Natural killer cell (primary cell): ENCODE results near the gene GNAZ. TPM values are rescaled to one million over a fixed set of nuclear protein-coding genes. Genes with fewer than 3 reads are reported as not detected.
"Not testable (repeated sequence)": the region's sequence is repeated elsewhere in the genome, so short reads cannot be mapped to it uniquely, and the experiment has no call there.

Experiments used
- ATAC-seq, 3 donors: fragments of 150-1000 bp in 2 of 3; fragments of 200-7000 bp in 1 of 3; cut with Tn5 transposase; 1 replicate in 1 of 3; 2 replicates in 2 of 3; pipeline ENCODE4 v1.10.0; 2021; ENCODE audit warnings: mild to moderate bottlenecking in 2 of 3, moderate library complexity in 2 of 3
- DNase-seq, 2 donors: peaks; one replicate each; pipeline versions ENCODE4 v3.0.0 to v3.0.0-alpha.2; 2013 to 2021; ENCODE audit warnings: mixed read lengths in 1 of 2
- H3K27ac ChIP-seq: one replicate; pipeline ENCODE4 v1.5.1; 2013; ENCODE audit warnings: mild to moderate bottlenecking, low read length
- H3K27me3 ChIP-seq: one replicate; pipeline ENCODE4 v1.6.1; 2013; ENCODE audit warnings: low read length; ENCODE audit not compliant: control insufficient read depth, insufficient read depth
- H3K36me3 ChIP-seq: one replicate; pipeline ENCODE4 v1.6.1; 2013; ENCODE audit warnings: low read length; ENCODE audit not compliant: control insufficient read depth, insufficient read depth
- H3K4me1 ChIP-seq: one replicate; pipeline ENCODE4 v1.6.1; 2013; ENCODE audit warnings: low read length; ENCODE audit not compliant: control insufficient read depth, insufficient read depth
- H3K4me3 ChIP-seq: one replicate; pipeline ENCODE4 v1.5.1; 2013; ENCODE audit warnings: low read length
- H3K9me3 ChIP-seq: one replicate; pipeline ENCODE4 v1.6.1; 2013; ENCODE audit warnings: low read length; ENCODE audit not compliant: control insufficient read depth, insufficient read depth
- H3K27ac Mint-ChIP-seq, 2 donors: one replicate each; pipeline ENCODE4 v1.8.0; 2022; ENCODE audit warnings: mild to moderate bottlenecking in 2 of 2, mixed read lengths in 2 of 2, moderate library complexity in 1 of 2
- H3K27me3 Mint-ChIP-seq, 2 donors: one replicate each; pipeline ENCODE4 v1.8.0; 2022; ENCODE audit warnings: low read depth in 2 of 2, mixed read lengths in 2 of 2
- H3K36me3 Mint-ChIP-seq: one replicate; pipeline ENCODE4 v1.8.0; 2022; ENCODE audit warnings: mixed read lengths
- H3K4me1 Mint-ChIP-seq, 2 donors: one replicate each; pipeline ENCODE4 v1.8.0; 2022; ENCODE audit warnings: mixed read lengths in 2 of 2
- H3K4me3 Mint-ChIP-seq: one replicate; pipeline ENCODE4 v1.8.0; 2022; ENCODE audit warnings: mild to moderate bottlenecking, moderate library complexity, mixed read lengths
- H3K9me3 Mint-ChIP-seq, 2 donors: one replicate each; pipeline ENCODE4 v1.8.0; 2022; ENCODE audit warnings: mixed read lengths in 2 of 2
- WGBS: methylation state at CpG from one replicate; pipeline ENCODE4 v1.1.7; 2013; ENCODE audit warnings: missing lambda C conversion rate; ENCODE audit not compliant: insufficient coverage; 5-methylcytosine and 5-hydroxymethylcytosine counted together
- intact Hi-C: fragments of 100-400 bp; cut with micrococcal nuclease; formaldehyde crosslinking; loops from one replicate; pipeline ENCODE4 v1.14.2; 2022
- total RNA-seq, 4 donors: library from RNA; stranded (reverse); fragments of 120-200 nt in 1 of 4; gene quantifications; one replicate each; pipeline versions ENCODE4 v1.2.3 to v1.2.4, GENCODE V29; 2013 to 2022
- TF ChIP-seq, protein P1 (sequence below): fragments of 200-600 bp; IDR thresholded peaks from one replicate; pipeline ENCODE4 v1.8.0; 2022; ENCODE audit warnings: antibody characterized with exemption

The GNAZ gene
- 1 to 10 TPM; 4.5 to 7.5 (median 5.6) TPM for total RNA-seq
- 14.7 TPM for total RNA-seq (2013)

DNA sequence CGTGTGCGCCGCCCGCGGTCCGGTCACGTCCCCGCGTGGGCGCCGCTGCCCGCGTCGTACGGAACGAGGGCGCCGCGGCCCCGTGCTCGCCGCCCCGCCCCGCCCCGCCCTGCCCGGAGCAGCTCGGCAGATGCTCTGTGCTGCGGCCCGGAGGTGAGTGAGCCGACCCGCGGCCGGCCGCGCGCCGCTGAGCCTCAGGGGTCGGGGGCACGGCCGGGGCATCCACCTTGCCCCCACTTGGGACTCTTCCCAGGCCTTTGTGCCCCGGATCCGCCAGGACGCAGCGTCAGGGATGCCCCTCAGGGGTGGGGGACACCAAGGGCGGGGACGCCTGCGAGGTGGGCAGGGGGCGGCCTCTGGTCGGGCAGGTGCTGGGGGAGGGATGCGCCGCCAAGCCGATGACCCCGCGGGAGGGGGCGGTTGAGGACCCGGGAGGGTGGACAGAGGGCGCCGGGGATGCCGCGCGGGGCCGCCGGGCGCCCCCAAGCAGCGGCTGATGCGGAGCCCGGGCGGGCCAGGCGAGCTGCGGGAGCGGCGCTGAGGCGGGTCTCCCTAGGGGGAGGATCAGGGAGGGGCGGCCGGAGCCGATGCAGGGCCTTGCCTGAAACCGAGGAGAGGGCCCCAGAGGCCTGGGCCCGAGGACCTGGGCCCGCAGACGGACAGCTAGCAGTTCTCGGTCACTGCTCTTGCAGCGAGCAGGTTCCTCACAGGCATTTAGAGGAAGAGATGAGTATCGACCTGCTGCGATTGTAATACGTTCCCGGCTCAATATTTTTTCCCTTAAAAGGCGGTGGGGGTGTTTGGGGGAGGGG is at the start of gene GNAZ:
Gene GNAZ, plus strand, starts transcription at position 102 of the 812 bp plus-strand sequence. CDS start 25,177 bp downstream, outside the sequence.
- Mint-ChIP-seq H3K36me3 (no peaks in the 10 kb centered on the region), H3K27ac (peak within 1 kb of the TSS in 1 of 2 donors; percentile 76), H3K9me3 (no peaks in the 10 kb centered on the region), H3K27me3 (peaks cover 0 to 13% of the 10 kb centered on the region in 2 donors), H3K4me1 (peaks cover 27 to 41% of the 10 kb centered on the region in 2 donors), H3K4me3 (peak within 1 kb of the TSS; percentile 87)
- H3K27ac ChIP-seq: no peak within 1 kb of the TSS
- TF ChIP-seq, protein P1, sequence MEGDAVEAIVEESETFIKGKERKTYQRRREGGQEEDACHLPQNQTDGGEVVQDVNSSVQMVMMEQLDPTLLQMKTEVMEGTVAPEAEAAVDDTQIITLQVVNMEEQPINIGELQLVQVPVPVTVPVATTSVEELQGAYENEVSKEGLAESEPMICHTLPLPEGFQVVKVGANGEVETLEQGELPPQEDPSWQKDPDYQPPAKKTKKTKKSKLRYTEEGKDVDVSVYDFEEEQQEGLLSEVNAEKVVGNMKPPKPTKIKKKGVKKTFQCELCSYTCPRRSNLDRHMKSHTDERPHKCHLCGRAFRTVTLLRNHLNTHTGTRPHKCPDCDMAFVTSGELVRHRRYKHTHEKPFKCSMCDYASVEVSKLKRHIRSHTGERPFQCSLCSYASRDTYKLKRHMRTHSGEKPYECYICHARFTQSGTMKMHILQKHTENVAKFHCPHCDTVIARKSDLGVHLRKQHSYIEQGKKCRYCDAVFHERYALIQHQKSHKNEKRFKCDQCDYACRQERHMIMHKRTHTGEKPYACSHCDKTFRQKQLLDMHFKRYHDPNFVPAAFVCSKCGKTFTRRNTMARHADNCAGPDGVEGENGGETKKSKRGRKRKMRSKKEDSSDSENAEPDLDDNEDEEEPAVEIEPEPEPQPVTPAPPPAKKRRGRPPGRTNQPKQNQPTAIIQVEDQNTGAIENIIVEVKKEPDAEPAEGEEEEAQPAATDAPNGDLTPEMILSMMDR: no peak
- intact Hi-C loops: loop anchor here (5.0 kb wide), 1 partner anchor 67 kb away; no protein-coding TSS in a partner anchor
- DNase-seq (peak in 1 of 2 donors; percentile 38), ATAC-seq (peak; percentile 49 to 58 (median 55))
- H3K9me3 ChIP-seq: no peaks in the 10 kb centered on the region
- peaks cover 23% of the 10 kb centered on the region for H3K4me1 ChIP-seq
- no peaks in the 10 kb centered on the region for H3K36me3 ChIP-seq
- H3K4me3 ChIP-seq: peak within 1 kb of the TSS; percentile 41
- 1% methylated on average over 87 of the region's 87 CpGs for WGBS
- H3K27me3 ChIP-seq: peaks cover 7% of the 10 kb centered on the region

DNA sequence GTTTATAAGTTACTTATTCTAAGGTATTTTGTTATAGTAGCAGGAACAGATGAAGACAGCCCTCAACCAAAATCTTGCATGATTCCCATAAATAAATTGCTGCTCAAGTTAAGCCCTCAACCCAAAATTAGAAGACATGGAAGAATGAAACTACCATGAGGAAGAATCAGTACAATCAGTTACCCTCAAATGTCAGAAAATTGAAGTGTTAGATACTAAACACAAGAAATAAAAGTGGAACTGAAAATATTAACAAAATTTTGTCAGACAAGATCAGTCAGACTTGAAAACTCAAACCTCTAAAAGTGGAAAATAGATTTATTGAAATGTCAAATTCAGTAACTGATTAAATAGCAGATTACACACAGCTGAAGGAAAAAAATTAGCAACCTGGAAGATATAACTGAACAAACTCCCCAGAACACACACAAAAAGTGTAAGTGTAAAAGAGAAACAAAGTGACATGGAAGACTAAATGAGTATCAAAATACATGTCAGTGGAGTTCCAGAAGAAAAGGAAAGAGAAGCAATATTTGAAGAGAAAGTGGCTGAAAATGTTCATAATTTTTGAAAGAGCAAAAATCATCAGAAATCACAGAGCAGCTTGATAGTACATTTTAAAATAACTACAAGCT is 49.5 kb upstream of the GNAZ start:
- no peaks in the 10 kb centered on the region for H3K9me3 ChIP-seq
- no peak overlapping the region for H3K27ac ChIP-seq
- no peak overlapping the region for H3K27ac Mint-ChIP-seq
- TF ChIP-seq, protein P1: no peak
- H3K9me3 Mint-ChIP-seq: peaks cover 2 to 3% of the 10 kb centered on the region in 2 donors
- H3K36me3 Mint-ChIP-seq: no peaks in the 10 kb centered on the region
- H3K27me3 Mint-ChIP-seq: peaks cover 0 to 4% of the 10 kb centered on the region in 2 donors
- no peak overlapping the region for H3K4me3 ChIP-seq
- H3K27me3 ChIP-seq: no peaks in the 10 kb centered on the region
- no peak for DNase-seq
- no peaks in the 10 kb centered on the region for H3K4me1 ChIP-seq
- H3K36me3 ChIP-seq: no peaks in the 10 kb centered on the region
- H3K4me1 Mint-ChIP-seq: peaks cover 0 to 7% of the 10 kb centered on the region in 2 donors
- ATAC-seq: no peak
- no peak overlapping the region for H3K4me3 Mint-ChIP-seq
- intact Hi-C loops: no loop called here

DNA sequence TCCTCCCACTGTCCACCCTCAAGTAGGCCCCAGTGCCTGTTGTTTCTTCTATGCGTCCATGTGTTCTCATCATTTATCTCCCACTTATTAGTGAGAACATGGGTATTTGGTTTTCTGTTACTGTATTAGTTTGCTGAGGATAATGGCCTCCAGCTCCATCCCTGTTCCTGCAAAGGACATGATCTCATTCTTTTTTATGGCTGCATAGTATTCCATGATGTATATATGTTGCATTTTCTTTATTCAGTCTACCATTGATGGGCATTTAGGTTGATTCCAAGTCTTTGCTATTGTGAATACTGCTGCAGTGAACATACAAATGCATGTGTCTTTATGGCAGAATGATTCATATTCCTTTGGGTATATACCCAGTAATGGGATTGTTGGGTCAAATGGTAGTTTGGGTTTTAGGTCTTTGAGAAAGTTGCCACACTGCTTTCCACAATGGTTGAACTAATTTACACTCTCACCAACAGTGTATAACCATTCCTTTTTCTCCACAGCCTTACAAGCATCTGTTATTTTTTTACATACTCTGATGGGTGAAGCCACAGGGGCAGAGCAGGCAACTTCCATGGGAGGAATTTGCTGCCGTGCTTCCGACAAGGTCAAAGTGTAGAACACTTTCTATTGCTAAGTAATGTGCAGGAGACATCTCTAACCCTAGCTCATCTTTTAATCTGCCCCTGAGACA is 48.5 kb upstream of the GNAZ start:
- H3K4me1 ChIP-seq, H3K4me3 ChIP-seq, DNase-seq, intact Hi-C loops, H3K27me3 Mint-ChIP-seq, H3K27me3 ChIP-seq, H3K9me3 Mint-ChIP-seq, H3K36me3 ChIP-seq, H3K36me3 Mint-ChIP-seq, H3K27ac ChIP-seq, H3K4me1 Mint-ChIP-seq, H3K9me3 ChIP-seq, H3K4me3 Mint-ChIP-seq, ATAC-seq, H3K27ac Mint-ChIP-seq: not testable (repeated sequence)
- 100% methylated on average over 2 of the region's 3 CpGs for WGBS

- H3K4me1 Mint-ChIP-seq: no peaks in the 10 kb centered on the region
- H3K4me3 Mint-ChIP-seq: no peak overlapping the region
- intact Hi-C loops: no loop called here
- H3K27me3 Mint-ChIP-seq: no peaks in the 10 kb centered on the region
- DNase-seq: no peak
- Histone ChIP-seq H3K4me1 (no peaks in the 10 kb centered on the region), H3K9me3 (no peaks in the 10 kb centered on the region), H3K4me3 (no peak overlapping the region), H3K36me3 (no peaks in the 10 kb centered on the region), H3K27me3 (no peaks in the 10 kb centered on the region), H3K27ac (no peak overlapping the region)
- no peak overlapping the region for H3K27ac Mint-ChIP-seq
- ATAC-seq: no peak
- peaks cover 2 to 3% of the 10 kb centered on the region in 2 donors for H3K9me3 Mint-ChIP-seq
- TF ChIP-seq, protein P1: no peak
- no peaks in the 10 kb centered on the region for H3K36me3 Mint-ChIP-seq
- WGBS: 67% methylated on average over 1 of the region's 2 CpGs
Measured at GRCh38 chr22:23023294-23023693, 47.0 kb upstream of the GNAZ start.
